ENCODE results near the gene CBARP.

GRCh38 chr19:1274081-1274851 lies 36.5 kb upstream of the CBARP start:
- TF ChIP-seq POLR2A (IDR thresholded peaks at IDR 0.05): no peak
- TF ChIP-seq, protein P1, sequence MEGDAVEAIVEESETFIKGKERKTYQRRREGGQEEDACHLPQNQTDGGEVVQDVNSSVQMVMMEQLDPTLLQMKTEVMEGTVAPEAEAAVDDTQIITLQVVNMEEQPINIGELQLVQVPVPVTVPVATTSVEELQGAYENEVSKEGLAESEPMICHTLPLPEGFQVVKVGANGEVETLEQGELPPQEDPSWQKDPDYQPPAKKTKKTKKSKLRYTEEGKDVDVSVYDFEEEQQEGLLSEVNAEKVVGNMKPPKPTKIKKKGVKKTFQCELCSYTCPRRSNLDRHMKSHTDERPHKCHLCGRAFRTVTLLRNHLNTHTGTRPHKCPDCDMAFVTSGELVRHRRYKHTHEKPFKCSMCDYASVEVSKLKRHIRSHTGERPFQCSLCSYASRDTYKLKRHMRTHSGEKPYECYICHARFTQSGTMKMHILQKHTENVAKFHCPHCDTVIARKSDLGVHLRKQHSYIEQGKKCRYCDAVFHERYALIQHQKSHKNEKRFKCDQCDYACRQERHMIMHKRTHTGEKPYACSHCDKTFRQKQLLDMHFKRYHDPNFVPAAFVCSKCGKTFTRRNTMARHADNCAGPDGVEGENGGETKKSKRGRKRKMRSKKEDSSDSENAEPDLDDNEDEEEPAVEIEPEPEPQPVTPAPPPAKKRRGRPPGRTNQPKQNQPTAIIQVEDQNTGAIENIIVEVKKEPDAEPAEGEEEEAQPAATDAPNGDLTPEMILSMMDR (IDR thresholded peaks at IDR 0.05): no peak
